GM23338 (cell line): Measurements from ENCODE around the gene PKNOX2. TPM values are rescaled to one million over a fixed set of nuclear protein-coding genes. Genes with fewer than 3 reads are reported as not detected.

ENCODE experiments used
- ATAC-seq: fragments of 200-7000 bp; cut with Tn5 transposase; 3 replicates; pipeline ENCODE4 v1.9.1; 2020
- DNase-seq: peaks from one replicate; pipeline ENCODE4 v3.0.0-alpha.2; 2015; ENCODE audit warnings: low spot score
- H2AFZ ChIP-seq: fragments of 200-600 bp; sonication (generic); 2 replicates; pipeline ENCODE4 v1.8.0; 2016; ENCODE audit warnings: antibody characterized with exemption, mild to moderate bottlenecking, moderate library complexity
- H3F3A ChIP-seq: fragments of 200-600 bp; sonication (generic); replicated peaks from 2 replicates; pipeline ENCODE4 v1.8.0; 2017; ENCODE audit warnings: antibody characterized with exemption, mixed run types, low read depth
- H3K27ac ChIP-seq: fragments of 200-600 bp; sonication (generic); 2 replicates; pipeline ENCODE4 v1.6.1; 2016; ENCODE audit warnings: low read depth
- H3K27me3 ChIP-seq: fragments of 200-600 bp; sonication (generic); 2 replicates; pipeline ENCODE4 v1.8.0; 2016; ENCODE audit warnings: mild to moderate bottlenecking, mixed run types, moderate library complexity; ENCODE audit not compliant: insufficient read depth
- H3K36me3 ChIP-seq: fragments of 200-600 bp; sonication (generic); 2 replicates; pipeline ENCODE4 v1.8.0; 2016; ENCODE audit warnings: mild to moderate bottlenecking; ENCODE audit not compliant: insufficient read depth
- H3K4me1 ChIP-seq: fragments of 200-600 bp; sonication (generic); 2 replicates; pipeline ENCODE4 v1.8.0; 2016; ENCODE audit warnings: mild to moderate bottlenecking, moderate library complexity; ENCODE audit not compliant: insufficient read depth
- H3K4me2 ChIP-seq: fragments of 200-600 bp; sonication (generic); 2 replicates; pipeline ENCODE4 v1.7.1; 2017; ENCODE audit warnings: mixed run types
- H3K4me3 ChIP-seq: fragments of 200-600 bp; sonication (generic); 2 replicates; pipeline ENCODE4 v1.6.1; 2016; ENCODE audit warnings: mixed run types
- H3K79me2 ChIP-seq: fragments of 200-600 bp; sonication (generic); replicated peaks from 2 replicates; pipeline ENCODE4 v1.8.0; 2017; ENCODE audit warnings: mild to moderate bottlenecking; ENCODE audit not compliant: insufficient read depth
- H3K9me2 ChIP-seq: fragments of 200-600 bp; sonication (generic); 2 replicates; pipeline ENCODE4 v1.8.0; 2017; ENCODE audit not compliant: insufficient read depth
- H4K20me1 ChIP-seq: fragments of 200-600 bp; sonication (generic); replicated peaks from 2 replicates; pipeline ENCODE4 v1.8.0; 2017; ENCODE audit warnings: mild to moderate bottlenecking; ENCODE audit not compliant: insufficient read depth
- H3K27ac Mint-ChIP-seq: 2 replicates; pipeline ENCODE4 v1.8.0; 2020; ENCODE audit warnings: inconsistent platforms, mild to moderate bottlenecking, moderate library complexity, mixed read lengths
- H3K27me3 Mint-ChIP-seq: 3 replicates; pipeline ENCODE4 v1.8.0; 2022; ENCODE audit warnings: low read depth, mild to moderate bottlenecking, moderate library complexity, mixed read lengths, inconsistent platforms; ENCODE audit not compliant: insufficient read depth, poor library complexity
- H3K36me3 Mint-ChIP-seq: 3 replicates; pipeline ENCODE4 v1.8.0; 2021; ENCODE audit warnings: low read depth, mild to moderate bottlenecking, inconsistent platforms, moderate library complexity, mixed read lengths
- H3K4me1 Mint-ChIP-seq: 3 replicates; pipeline ENCODE4 v1.8.0; 2020; ENCODE audit warnings: mild to moderate bottlenecking, inconsistent platforms, mixed read lengths
- H3K4me3 Mint-ChIP-seq: 3 replicates; pipeline ENCODE4 v1.8.0; 2021; ENCODE audit warnings: moderate library complexity, mild to moderate bottlenecking, inconsistent platforms, mixed read lengths
- H3K9me3 Mint-ChIP-seq: 3 replicates; pipeline ENCODE4 v1.8.0; 2020; ENCODE audit warnings: moderate library complexity, mild to moderate bottlenecking, inconsistent platforms, mixed read lengths
- CREB1 ChIP-seq: fragments of 250-450 bp; sonication (Bioruptor Pico); IDR thresholded peaks from 2 replicates; pipeline ENCODE4 v1.5.0; 2020; ENCODE audit warnings: low read depth, mild to moderate bottlenecking, moderate library complexity
- CTCF ChIP-seq, 2 experiments: fragments of 200-600 bp in 1 of 2; sonication (generic) in 1 of 2; conservative IDR thresholded peaks; 2 replicates each; pipeline versions ENCODE4 v1.5.1 to v1.6.1; 2016 to 2017; ENCODE audit warnings: antibody characterized with exemption in 2 of 2, low read depth in 2 of 2, mild to moderate bottlenecking in 2 of 2, moderate library complexity in 1 of 2
- ETS1 ChIP-seq: IDR thresholded peaks from 2 replicates; pipeline ENCODE4 v1.6.1; 2016; ENCODE audit warnings: antibody characterized with exemption
- EZH2 ChIP-seq: fragments of 200-600 bp; sonication (generic); IDR thresholded peaks from one replicate; pipeline ENCODE4 v1.8.0; 2017; ENCODE audit warnings: antibody characterized with exemption, mild to moderate bottlenecking, low read depth; ENCODE audit not compliant: unreplicated experiment
- EZH2phosphoT487 ChIP-seq: fragments of 200-600 bp; sonication (generic); IDR thresholded peaks from one replicate; pipeline ENCODE4 v1.8.1; 2018; ENCODE audit warnings: antibody characterized with exemption; ENCODE audit not compliant: unreplicated experiment
- JUNB ChIP-seq: IDR thresholded peaks from one replicate; pipeline ENCODE4 v1.6.1; 2016; ENCODE audit warnings: antibody characterized with exemption; ENCODE audit not compliant: unreplicated experiment
- NANOG ChIP-seq: IDR thresholded peaks from 2 replicates; pipeline ENCODE4 v1.6.1; 2016; ENCODE audit warnings: antibody characterized with exemption, borderline replicate concordance
- POLR2AphosphoS5 ChIP-seq: IDR thresholded peaks from 2 replicates; pipeline ENCODE4 v1.6.1; 2016; ENCODE audit warnings: antibody characterized with exemption, low read depth
- REST ChIP-seq: IDR thresholded peaks from one replicate; pipeline ENCODE4 v1.6.1; 2018; ENCODE audit warnings: antibody characterized with exemption; ENCODE audit not compliant: unreplicated experiment
- STAT1 ChIP-seq: IDR thresholded peaks from one replicate; pipeline ENCODE4 v1.6.1; 2016; ENCODE audit warnings: antibody characterized with exemption; ENCODE audit not compliant: unreplicated experiment
- ZNF114 ChIP-seq: fragments of 250-450 bp; sonication (Bioruptor Pico); IDR thresholded peaks from 2 replicates; pipeline ENCODE4 v1.5.0; 2020; ENCODE audit warnings: mild to moderate bottlenecking, moderate library complexity
- ZNF331 ChIP-seq: fragments of 250-450 bp; sonication (Bioruptor Pico); IDR thresholded peaks from 2 replicates; pipeline ENCODE4 v1.5.0; 2020; ENCODE audit warnings: low read depth, mild to moderate bottlenecking, moderate library complexity
- ZNF462 ChIP-seq: fragments of 250-450 bp; sonication (Bioruptor Pico); IDR thresholded peaks from 2 replicates; pipeline ENCODE4 v1.5.0; 2020; ENCODE audit warnings: mild to moderate bottlenecking, moderate library complexity
- polyA plus RNA-seq: library from polyadenylated mRNA; unstranded; fragments of >200 nt; fragmentation: Nextera tagmentation; extraction: Ambion mirVana; gene quantifications from 2 replicates; pipeline ENCODE4 v1.2.1, GENCODE V29; 2016
- total RNA-seq: library from RNA; depleted of rRNA; stranded (reverse); fragments of >200 nt; shearing (Covaris generic); gene quantifications from 2 replicates; pipeline ENCODE4 v1.2.3, GENCODE V29; 2014

The PKNOX2 gene
- total and polyA plus RNA-seq, 2 experiments from 2014 or later = 0.42 to 0.83 TPM

- Mint-ChIP-seq H3K9me3 (no peaks in the 10 kb centered on the region), H3K4me1 (peaks cover 16% of the 10 kb centered on the region), H3K4me3 (no peak overlapping the region), H3K27me3 (peaks cover 6% of the 10 kb centered on the region), H3K27ac (no peak overlapping the region; the same call in 1 of the 2 replicates), H3K36me3 (no peaks in the 10 kb centered on the region; the same call in 2 of the 3 replicates)
- Histone ChIP-seq H3K27me3 (no peaks in the 10 kb centered on the region), H3K36me3 (no peaks in the 10 kb centered on the region), H3F3A (no peaks in the 10 kb centered on the region), H2AFZ (no peak overlapping the region), H3K79me2 (no peaks in the 10 kb centered on the region), H3K4me1 (no peaks in the 10 kb centered on the region), H3K27ac (no peak overlapping the region), H3K4me2 (no peak overlapping the region), H3K9me2 (no peaks in the 10 kb centered on the region), H4K20me1 (no peaks in the 10 kb centered on the region), H3K4me3 (no peak overlapping the region)
- TF ChIP-seq ZNF114 (CRISPR knock-in tag) (no peak), ETS1 (no peak), ZNF331 (CRISPR knock-in tag) (no peak), EZH2 (no peak), JUNB (no peak), EZH2phosphoT487 (no peak), POLR2AphosphoS5 (no peak), STAT1 (no peak), CREB1 (CRISPR knock-in tag) (no peak), REST (no peak), ZNF462 (no peak), CTCF (conservative IDR thresholded peaks at IDR 0.05; ENCODE audit: low read depth in 2 of 2) (no peak), NANOG (no peak)
- ATAC-seq (no peak), DNase-seq (no peak)
These were observed 194.6 kb downstream of the PKNOX2 start for GRCh38 chr11:125359130-125359529.
